GM12878 (cell line): Measurements from ENCODE around the gene MAD1L1. TPM values are rescaled to one million over a fixed set of nuclear protein-coding genes. Genes with fewer than 3 reads are reported as not detected.

Source experiments
- ATAC-seq: fragments of 200-7000 bp; cut with Tn5 transposase; 3 replicates; pipeline ENCODE4 v1.9.1; 2020; ENCODE audit warnings: mild to moderate bottlenecking, moderate library complexity
- BruUV-seq: library from RNA; stranded (reverse); fragments of 400-500 nt; replicated peaks from 2 replicates; lab custom pipeline; 2021; lab: Mats Ljungman, UMichigan
- CTCF ChIA-PET: fragments of 300-600 bp; sonication (Branson Sonifier 250); formaldehyde crosslinking; extraction: SDS; loops from one replicate; lab custom pipeline; 2021; ENCODE audit warnings: inconsistent platforms; lab: Yijun Ruan, JAX
- POLR2A ChIA-PET: fragments of 350-600 bp; formaldehyde crosslinking; extraction: SDS; loops from one replicate; lab custom pipeline; 2021; ENCODE audit warnings: inconsistent platforms; lab: Charles Lee
- RAD21 ChIA-PET: fragments of 300-600 bp; sonication (Branson Sonifier 250); formaldehyde crosslinking; loops from one replicate; lab custom pipeline; 2023; ENCODE audit warnings: antibody characterized with exemption; ENCODE audit not compliant: unreplicated experiment; lab: Charles Lee
- SMC1A ChIA-PET: fragments of 300-600 bp; sonication (Branson Sonifier 250); formaldehyde crosslinking; loops from one replicate; lab custom pipeline; 2023; ENCODE audit not compliant: unreplicated experiment, uncharacterized antibody; lab: Charles Lee
- DNase-seq: peaks from one replicate; pipeline ENCODE4 v3.0.0-alpha.2; 2011; ENCODE audit warnings: low read depth, low spot score
- FAIRE-seq: peaks from 3 replicates; lab custom pipeline; 2011; peaks lifted over from hg19 to GRCh38; lab: Jason Lieb, UNC
- H2AFZ ChIP-seq: 2 replicates; pipeline ENCODE4 v1.6.0; 2011; ENCODE audit warnings: low read depth, low read length, control low read depth; ENCODE audit not compliant: control insufficient read depth
- H3K27ac ChIP-seq: 2 replicates; pipeline ENCODE4 v1.5.1; 2011; ENCODE audit warnings: control low read depth; ENCODE audit not compliant: control insufficient read depth, insufficient read depth
- H3K27me3 ChIP-seq, 2 experiments: replicated peaks in 1 of 2; 2 replicates each; pipeline versions ENCODE4 v1.6.0 to v1.6.1; 2011; ENCODE audit warnings: low read length in 1 of 2; ENCODE audit not compliant: control insufficient read depth in 2 of 2, insufficient read depth in 2 of 2
- H3K36me3 ChIP-seq, 2 experiments: 2 replicates each; pipeline ENCODE4 v1.5.1; 2011; ENCODE audit warnings: low read length in 1 of 2; ENCODE audit not compliant: control insufficient read depth in 2 of 2, insufficient read depth in 2 of 2
- H3K4me1 ChIP-seq: 2 replicates; pipeline ENCODE4 v1.6.1; 2011; ENCODE audit warnings: mild to moderate bottlenecking, low read length, moderate library complexity, mixed read lengths; ENCODE audit not compliant: control insufficient read depth, insufficient read depth
- H3K4me2 ChIP-seq: 2 replicates; pipeline ENCODE4 v1.6.0; 2011; ENCODE audit warnings: control low read depth; ENCODE audit not compliant: control insufficient read depth, insufficient read depth
- H3K4me3 ChIP-seq: fragments of 200-600 bp; sonication (generic); 2 replicates; pipeline ENCODE4 v1.5.1; 2016
- H3K79me2 ChIP-seq: 2 replicates; pipeline ENCODE4 v1.6.0; 2011; ENCODE audit warnings: low read length; ENCODE audit not compliant: control insufficient read depth, insufficient read depth
- H3K9ac ChIP-seq: 2 replicates; pipeline ENCODE4 v1.8.0; 2011; ENCODE audit warnings: low read length, control low read depth, mixed read lengths; ENCODE audit not compliant: control insufficient read depth, insufficient read depth
- H3K9me3 ChIP-seq: replicated peaks from 3 replicates; pipeline ENCODE4 v1.5.1; 2011; ENCODE audit warnings: mild to moderate bottlenecking, low read length; ENCODE audit not compliant: control insufficient read depth, insufficient read depth
- H4K20me1 ChIP-seq: 2 replicates; pipeline ENCODE4 v1.6.0; 2011; ENCODE audit not compliant: control insufficient read depth, insufficient read depth
- CBFB ChIP-seq: IDR thresholded peaks from 2 replicates; pipeline ENCODE4 v1.6.1; 2016; ENCODE audit warnings: antibody characterized with exemption, low read depth
- CEBPB ChIP-seq, 2 experiments: fragments of 150-350 bp in 1 of 2; IDR thresholded peaks; 2 replicates each; pipeline ENCODE4 v1.6.1; 2012 to 2014; ENCODE audit warnings: low read depth in 2 of 2, low read length in 2 of 2, borderline replicate concordance in 1 of 2, inconsistent platforms in 1 of 2
- HCFC1 ChIP-seq: fragments of 150-350 bp; IDR thresholded peaks from 2 replicates; pipeline ENCODE4 v1.6.1; 2014; ENCODE audit warnings: low read length
- MTA2 ChIP-seq: fragments of 450-650 bp; IDR thresholded peaks from 2 replicates; pipeline ENCODE4 v1.6.1; 2016; ENCODE audit warnings: low read depth, mild to moderate bottlenecking, moderate library complexity
- PAX5 ChIP-seq: IDR thresholded peaks from 2 replicates; pipeline ENCODE4 v1.6.1; 2011; ENCODE audit warnings: low read depth, low read length, borderline replicate concordance
- SUZ12 ChIP-seq: fragments of 200-600 bp; sonication (generic); IDR thresholded peaks from one replicate; pipeline ENCODE4 v1.6.1; 2018; ENCODE audit warnings: antibody characterized with exemption, mild to moderate bottlenecking; ENCODE audit not compliant: unreplicated experiment
- YBX1 ChIP-seq: fragments of 450-650 bp; IDR thresholded peaks from 2 replicates; pipeline ENCODE4 v1.6.1; 2016; ENCODE audit warnings: antibody characterized with exemption
- WGBS: methylation state at CpG from one replicate; pipeline ENCODE4 v1.1.6; 2016; ENCODE audit warnings: low lambda C conversion rate; ENCODE audit not compliant: insufficient replicate concordance, insufficient coverage; ENCODE audit errors: missing lambda C conversion rate; 5-methylcytosine and 5-hydroxymethylcytosine counted together
- in situ Hi-C: fragments of 300-500 bp; cut with MboI; formaldehyde crosslinking; loops from 9 replicates; pipeline ENCODE4 v1.14.3; 2018; ENCODE audit warnings: mixed read lengths
- intact Hi-C: fragments of 100-400 bp; cut with micrococcal nuclease; formaldehyde crosslinking; loops from one replicate; pipeline ENCODE4 v1.14.2; 2022; ENCODE audit not compliant: unreplicated experiment
- polyA plus RNA-seq, 11 experiments: library from polyadenylated mRNA; depleted of rRNA in 4 of 11; unstranded in 6 of 11; stranded (reverse) in 5 of 11; fragments of >200 nt; fragmentation: Nextera tagmentation in 4 of 11; fragmentation: Illumina TruSeq in 1 of 11; extraction: Ambion mirVana in 4 of 11; extraction: Trizol in 1 of 11; gene quantifications; 1 replicate in 1 of 11; 2 replicates in 10 of 11; pipeline versions ENCODE4 v1.2.1 to v1.2.3, GENCODE V29; 2011 to 2016; ENCODE audit warnings: inconsistent platforms in 2 of 11, missing spikeins in 2 of 11, low read depth in 1 of 11
- total RNA-seq, 4 experiments: library from RNA; depleted of rRNA in 3 of 4; stranded (reverse); fragments of >200 nt in 3 of 4; fragmentation: Illumina TruSeq in 1 of 4; extraction: Trizol in 1 of 4; gene quantifications; 2 replicates each; pipeline versions ENCODE4 v1.2.1 to v1.2.3, GENCODE V29; 2013 to 2021

Gene MAD1L1
- total and polyA plus RNA-seq, 10 of the 15 experiments (the other 5 are each of a cell fraction or from before 2014, with no cell fraction given) = 2.2 to 76.8 (median 38.3) TPM

DNA sequence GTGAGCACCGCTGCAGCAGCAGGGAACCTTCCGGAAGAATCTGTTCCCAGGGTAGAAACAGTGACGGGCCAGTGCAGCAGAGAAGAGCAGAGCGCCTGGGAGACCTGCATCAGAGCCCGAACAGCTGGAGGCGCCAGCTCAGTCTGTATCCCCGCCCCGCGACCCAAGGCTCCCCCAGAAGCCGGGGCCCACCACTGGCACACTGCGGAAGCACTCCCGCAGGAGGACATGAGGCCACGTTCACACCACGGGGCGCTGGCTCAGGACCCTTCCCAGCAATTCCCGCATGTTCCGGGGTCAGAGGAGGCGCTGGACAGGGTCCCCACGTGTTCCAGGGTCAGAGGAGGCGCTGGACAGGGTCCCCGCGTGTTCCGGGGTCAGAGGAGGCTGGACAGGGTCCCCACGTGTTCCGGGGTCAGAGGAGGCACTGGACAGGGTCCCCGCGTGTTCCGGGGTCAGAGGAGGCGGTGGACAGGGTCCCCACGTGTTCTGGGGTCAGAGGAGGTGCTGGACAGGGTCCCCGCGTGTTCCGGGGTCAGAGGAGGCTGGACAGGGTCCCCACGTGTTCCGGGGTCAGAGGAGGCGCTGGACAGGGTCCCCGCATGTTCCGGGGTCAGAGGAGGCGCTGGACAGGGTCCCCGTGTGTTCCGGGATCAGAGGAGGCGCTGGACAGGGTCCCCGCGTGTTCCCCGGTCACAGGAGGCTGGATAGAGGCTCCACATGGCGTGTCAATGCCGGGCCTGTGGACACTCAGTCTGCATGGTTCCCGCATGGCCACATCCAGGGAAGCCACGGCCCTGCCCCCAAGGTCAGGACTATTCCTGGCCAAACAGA lies 117.6 kb downstream of the MAD1L1 start:
- Histone ChIP-seq H3K9ac (no peak overlapping the region), H3K36me3 (peaks cover 0 to 4% of the 10 kb centered on the region in 2 experiments; a peak in 2 of 4 replicates), H3K4me1 (peaks cover 23% of the 10 kb centered on the region), H3K79me2 (0 out of 2 replicates have a peak, but pooled peaks cover 2% of the 10 kb centered on the region)
- BruUV-seq = no TSS peak
- TF ChIP-seq HCFC1 (no peak), YBX1 (no peak), MTA2 (no peak), CBFB (no peak), SUZ12 (no peak)
- TF ChIP-seq, all 136 proteins: peak for 0
- FAIRE-seq (no peak), ATAC-seq (no peak), DNase-seq (no peak)
- CTCF ChIA-PET = interaction anchor here (0.6 kb wide), 1 partner anchor 11 kb away, joined by 3 read pairs; no protein-coding TSS in a partner anchor
- SMC1A ChIA-PET = no interaction called here
- 95% methylated on average over 47 of the region's 49 CpGs for WGBS
- intact Hi-C loops = loop anchor here (5.0 kb wide), 1 partner anchor 67 kb away; no protein-coding TSS in a partner anchor
- H3K9me3 ChIP-seq = peaks cover 7% of the 10 kb centered on the region; the same call in 1 of the 3 replicates
- RAD21 ChIA-PET = no interaction called here
- in situ Hi-C loops = no loop called here
- POLR2A ChIA-PET = no interaction called here
- no peak overlapping the region for H3K4me3 ChIP-seq
- H4K20me1 ChIP-seq = no peaks in the 10 kb centered on the region
- H3K27me3 ChIP-seq = no peaks in the 10 kb centered on the region
- no peak overlapping the region for H3K27ac ChIP-seq
- no peak overlapping the region for H2AFZ ChIP-seq
- H3K4me2 ChIP-seq = no peak overlapping the region

DNA sequence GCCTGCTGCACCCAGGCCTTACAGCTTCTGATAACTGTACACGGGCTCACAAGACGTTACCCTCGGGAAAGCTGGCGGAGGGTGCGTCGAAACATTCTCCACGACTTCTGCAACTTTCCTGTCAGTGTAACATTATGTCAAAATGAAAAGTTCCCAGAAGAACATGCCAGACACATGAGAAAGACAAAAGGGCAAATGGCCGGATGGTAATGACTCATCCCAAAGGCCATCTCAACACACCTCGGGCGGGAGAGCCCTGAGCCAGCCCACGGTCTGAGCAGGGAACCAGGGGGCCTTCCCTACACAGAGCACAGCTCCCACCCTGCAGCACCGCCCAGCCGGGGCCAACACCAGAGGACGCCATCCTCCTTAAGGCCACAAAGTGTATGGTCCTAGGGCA lies 118.7 kb downstream of the MAD1L1 start:
- ChIA-PET CTCF (no interaction called here), RAD21 (interaction anchor here (1.1 kb wide), 1 partner anchor 95 kb away, joined by 3 read pairs; no protein-coding TSS in a partner anchor), POLR2A (no interaction called here), SMC1A (interaction anchor here (0.6 kb wide), 1 partner anchor 123 kb away, joined by 3 read pairs; no protein-coding TSS in a partner anchor)
- no peak for DNase-seq
- H3K9me3 ChIP-seq = peaks cover 7% of the 10 kb centered on the region; the same call in 1 of the 3 replicates
- FAIRE-seq = no peak
- H3K27me3 ChIP-seq = no peaks in the 10 kb centered on the region
- intact Hi-C loops = loop anchor here (5.0 kb wide), 1 partner anchor 68 kb away; no protein-coding TSS in a partner anchor
- peaks cover 26% of the 10 kb centered on the region for H3K4me1 ChIP-seq
- no peak overlapping the region for H2AFZ ChIP-seq
- H3K79me2 ChIP-seq = 0 out of 2 replicates have a peak, but pooled peaks cover 2% of the 10 kb centered on the region
- no peak for ATAC-seq
- no peak overlapping the region for H3K27ac ChIP-seq
- no peaks in the 10 kb centered on the region for H4K20me1 ChIP-seq
- no peak overlapping the region for H3K4me3 ChIP-seq
- BruUV-seq = no TSS peak
- peaks cover 0 to 4% of the 10 kb centered on the region in 2 experiments; a peak in 2 of 4 replicates for H3K36me3 ChIP-seq
- H3K9ac ChIP-seq = no peak overlapping the region
- no peak overlapping the region for H3K4me2 ChIP-seq
- in situ Hi-C loops = no loop called here
- WGBS = 95% methylated on average over 14 of the region's 14 CpGs
- TF ChIP-seq CEBPB (IDR thresholded peaks at IDR 0.05; ENCODE audit: borderline replicate concordance in 1 of 2, low read depth in 2 of 2, low read length in 2 of 2) = no peak
- no peak for TF ChIP-seq PAX5
